Right kidney (tissue), 1 donor: ENCODE measurements around the gene TRIO.
A peak's percentile ranks its signal among the peaks of the same experiment; 100 is the strongest.

Experiments used
- DNase-seq: peaks from one replicate; pipeline ENCODE4 v3.0.0-alpha.2; 2016

TRIO gene

GRCh38 chr5:14168144-14168792 lies 25.1 kb downstream of the TRIO start:
- no peak for DNase-seq

DNA sequence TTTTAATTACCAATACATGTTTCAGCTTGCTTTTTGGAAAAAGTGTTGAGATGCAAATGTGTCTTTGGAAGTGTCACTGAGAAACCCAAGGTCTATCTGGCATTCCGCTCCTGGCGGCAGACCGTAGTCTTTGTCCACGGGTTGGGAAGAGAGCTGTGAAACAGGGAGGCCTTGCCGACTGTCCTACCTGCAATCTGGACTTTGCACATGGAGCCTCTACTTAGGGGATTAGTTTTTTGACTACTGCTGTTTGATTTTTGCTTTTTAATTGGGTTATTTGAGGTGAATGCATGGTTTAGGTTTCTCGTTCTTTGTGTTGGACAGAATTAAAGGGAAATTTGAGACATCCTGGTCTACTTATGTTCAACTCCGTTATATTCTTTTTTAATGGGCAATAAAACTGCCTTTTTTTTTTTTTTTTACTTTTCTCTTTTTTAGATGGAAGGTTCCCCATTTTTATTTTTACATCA lies 25.7 kb downstream of the TRIO start:
- no peak for DNase-seq

DNA sequence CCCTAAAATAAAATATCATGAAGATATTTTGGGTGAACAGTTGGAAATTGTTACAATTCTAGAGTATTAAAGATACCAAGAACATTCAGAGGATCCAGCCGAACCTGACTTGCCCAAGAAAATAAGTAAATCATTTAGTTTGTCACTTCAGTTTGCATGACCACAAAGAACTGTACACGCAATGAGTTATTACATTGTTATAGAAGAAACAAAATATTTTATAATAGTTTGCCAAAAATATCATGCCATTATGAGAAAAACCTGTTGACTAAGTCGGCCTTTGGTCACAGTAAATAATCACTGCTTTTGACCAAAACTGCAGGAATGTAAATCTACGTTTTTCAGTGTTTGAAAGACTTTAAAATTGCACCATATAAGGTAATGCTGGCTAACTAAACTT lies 27.9 kb downstream of the TRIO start:
- no peak for DNase-seq

DNA sequence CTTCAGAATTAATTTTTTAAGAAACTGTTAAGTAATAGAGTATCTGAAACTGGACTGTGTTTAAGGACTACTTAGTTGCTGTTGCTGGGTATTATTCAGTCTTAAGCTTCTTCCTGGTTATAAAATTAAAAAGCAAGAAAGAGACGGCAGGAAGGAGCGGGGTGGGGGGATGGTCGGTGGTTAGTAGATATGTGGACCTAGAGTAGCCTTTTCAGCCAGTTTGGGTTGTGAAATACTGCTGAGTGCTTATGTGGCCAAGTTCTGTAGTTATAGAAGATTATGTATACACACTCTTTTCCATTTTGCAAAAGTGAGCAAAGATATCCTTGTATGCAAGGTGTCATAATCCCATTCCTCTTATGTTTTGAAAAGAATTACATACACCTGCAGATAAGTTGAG lies 28.5 kb downstream of the TRIO start:
- DNase-seq = no peak

DNA sequence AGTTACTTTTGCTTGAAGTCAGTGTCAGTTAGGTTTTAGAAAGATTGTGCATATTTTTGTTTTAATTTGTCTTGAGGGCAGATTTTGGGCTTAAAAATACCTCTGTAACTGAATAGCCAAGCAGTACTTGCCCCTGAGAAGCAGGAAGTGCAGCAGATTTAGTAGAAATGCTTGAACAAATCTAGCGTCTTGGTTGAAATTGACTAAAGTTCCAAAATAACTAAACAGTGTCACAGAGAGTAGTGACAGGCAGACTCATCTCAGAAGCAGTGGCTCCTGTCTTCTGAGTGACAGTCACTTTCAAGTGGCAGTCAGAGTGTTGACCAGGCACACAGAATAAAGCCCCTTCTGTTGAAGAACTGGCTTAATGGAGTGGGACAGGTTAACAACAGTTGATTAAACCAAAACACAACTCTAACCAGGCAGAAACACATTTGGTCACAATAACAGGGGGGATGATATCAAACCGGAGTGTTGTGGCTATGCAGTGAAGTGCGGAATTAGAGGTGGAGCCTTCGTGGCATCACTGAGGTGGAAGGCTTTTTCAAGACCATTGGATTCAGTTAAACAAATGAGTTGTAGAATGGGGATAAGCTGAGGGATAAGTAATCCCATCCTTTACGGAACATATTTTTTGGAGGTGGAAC lies 29.1 kb downstream of the TRIO start:
- no peak for DNase-seq

DNA sequence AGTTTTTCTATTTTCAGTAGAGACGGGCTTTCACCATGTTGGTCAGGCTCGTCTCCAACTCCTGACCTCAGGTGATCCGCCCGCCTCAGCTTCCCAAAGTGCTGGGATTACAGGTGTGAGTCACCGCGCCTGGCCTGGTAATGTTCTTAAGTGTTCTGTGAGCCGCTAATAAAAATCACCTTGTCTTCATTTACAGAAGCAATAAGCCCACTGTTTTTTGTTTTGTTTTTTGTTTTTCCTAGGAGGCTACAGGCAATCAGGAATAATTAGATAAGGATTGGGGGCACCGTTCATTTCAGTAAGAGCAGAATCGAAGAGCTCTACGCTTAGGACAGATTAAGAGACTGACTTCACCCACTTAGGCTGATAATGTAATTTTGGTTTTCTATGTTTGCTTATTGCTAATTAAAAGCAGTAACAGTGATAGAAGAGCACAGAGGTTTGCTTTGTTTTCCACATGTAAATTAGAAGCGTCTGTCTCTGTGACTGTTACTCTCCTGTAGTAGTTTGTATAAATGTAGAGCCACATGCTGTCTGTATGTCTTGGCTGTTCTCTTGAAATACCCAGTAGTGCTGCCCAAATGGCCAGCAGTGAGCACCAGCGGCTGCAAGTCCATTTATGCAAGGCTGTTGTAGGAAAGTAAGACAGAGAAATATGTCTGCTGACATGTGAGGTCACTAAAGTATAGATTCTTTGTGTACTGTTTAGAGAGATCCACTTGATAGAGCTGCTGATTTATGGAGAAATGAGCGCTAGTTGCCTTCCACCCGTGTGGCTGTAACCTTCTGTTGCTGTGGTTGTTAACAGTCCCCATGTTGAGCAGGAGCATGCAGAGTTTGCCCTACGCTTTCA lies 30.5 kb downstream of the TRIO start:
- no peak for DNase-seq

DNA sequence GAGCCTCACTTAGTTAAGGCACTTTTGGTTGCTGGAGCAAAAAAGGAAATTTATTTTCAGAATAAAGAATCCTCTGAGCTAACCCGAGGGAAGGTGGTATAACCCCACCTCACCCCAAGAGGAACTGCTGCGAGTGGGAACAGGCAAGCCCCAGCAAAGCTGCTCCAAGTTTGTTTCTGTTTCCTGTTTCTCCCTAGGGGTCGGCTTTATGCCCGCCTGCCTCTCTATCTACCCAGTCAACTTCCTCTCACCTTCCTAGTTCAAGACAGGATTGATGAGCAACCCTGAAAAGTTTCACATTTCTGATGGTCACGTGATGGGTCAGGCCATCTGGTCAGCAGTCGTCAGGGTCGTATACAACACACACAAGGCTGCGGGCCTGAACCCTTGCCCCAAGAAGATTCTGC lies 31.1 kb downstream of the TRIO start:
- DNase-seq = peak; percentile 41

- DNase-seq = no peak
Measured at GRCh38 chr5:14175381-14175780, 32.2 kb downstream of the TRIO start.

GRCh38 chr5:14176888-14177287 lies 33.7 kb downstream of the TRIO start:
- no peak for DNase-seq

- no peak for DNase-seq
Measured at GRCh38 chr5:14177634-14178033, 34.5 kb downstream of the TRIO start.

DNA sequence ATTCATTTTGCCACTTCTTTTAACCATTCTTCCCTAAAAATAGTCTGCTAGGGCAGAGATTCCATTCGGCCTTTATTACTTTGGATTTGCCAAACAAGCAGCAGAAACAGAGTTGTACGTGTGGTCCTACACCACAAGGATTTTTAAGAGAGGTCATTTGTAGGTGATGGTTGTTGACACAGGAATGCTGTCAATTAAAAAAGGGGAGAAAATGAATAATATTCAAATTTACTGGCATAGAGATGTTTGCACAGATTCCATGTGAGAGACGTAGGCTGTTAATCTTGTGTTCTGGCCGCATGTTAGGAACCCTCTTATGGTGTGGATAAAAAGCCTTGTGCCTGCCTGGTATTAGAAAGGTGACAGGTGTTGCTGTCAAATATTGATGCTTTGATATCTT lies 34.9 kb downstream of the TRIO start:
- DNase-seq = no peak

- DNase-seq = no peak
Measured at GRCh38 chr5:14178671-14179211, 35.6 kb downstream of the TRIO start.

- DNase-seq = no peak
Measured at GRCh38 chr5:14179446-14179845, 36.3 kb downstream of the TRIO start.

GRCh38 chr5:14180437-14180836 lies 37.3 kb downstream of the TRIO start:
- DNase-seq = no peak

- no peak for DNase-seq
Measured at GRCh38 chr5:14181299-14181968, 38.3 kb downstream of the TRIO start.

GRCh38 chr5:14182761-14183160 lies 39.6 kb downstream of the TRIO start:
- DNase-seq = no peak

GRCh38 chr5:14183187-14183939 lies 40.2 kb downstream of the TRIO start:
- no peak for DNase-seq

DNA sequence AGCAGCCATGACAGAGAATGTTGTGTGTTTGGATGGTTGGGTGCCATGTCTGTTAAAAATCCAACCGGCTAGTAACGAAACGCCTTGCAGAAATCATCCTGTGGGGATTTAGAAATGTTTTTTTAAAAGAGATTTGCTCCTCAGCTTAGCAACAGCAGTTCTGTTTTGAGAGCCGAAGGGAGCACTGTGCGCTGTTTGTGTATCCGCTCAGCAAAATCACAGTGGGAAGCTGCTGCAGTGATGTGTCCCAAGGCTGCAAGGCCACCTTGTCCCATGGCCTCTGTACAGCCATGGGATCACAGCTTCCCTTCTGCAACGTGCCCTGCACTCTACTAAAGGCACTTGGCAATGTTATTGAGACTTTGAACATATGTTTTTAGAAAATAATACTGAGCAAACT lies 40.9 kb downstream of the TRIO start:
- DNase-seq = no peak

- DNase-seq = no peak
Measured at GRCh38 chr5:14184725-14185124, 41.6 kb downstream of the TRIO start.

GRCh38 chr5:14185326-14186058 lies 42.4 kb downstream of the TRIO start:
- DNase-seq = no peak
